OCI-LY1 (cell line): ENCODE data around the gene PGC.

Experiments
- H2AFZ ChIP-seq: fragments of 200-600 bp; sonication (generic), shearing (Covaris generic); 2 replicates; pipeline ENCODE4 v1.6.0; 2014; ENCODE audit warnings: antibody characterized with exemption, mild to moderate bottlenecking, low read length
- H3F3A ChIP-seq: fragments of 200-600 bp; sonication (generic), shearing (Covaris generic); 2 replicates; pipeline ENCODE4 v1.6.0; 2014; ENCODE audit warnings: mild to moderate bottlenecking, antibody characterized with exemption, low read length, moderate library complexity; ENCODE audit not compliant: insufficient read depth
- H3K27ac ChIP-seq: fragments of 200-600 bp; sonication (generic); 2 replicates; pipeline ENCODE4 v1.5.1; 2014; ENCODE audit warnings: low read length, mixed run types, mild to moderate bottlenecking, low read depth; ENCODE audit not compliant: poor library complexity, severe bottlenecking
- H3K27me3 ChIP-seq: fragments of 200-600 bp; sonication (generic); 2 replicates; pipeline ENCODE4 v1.6.0; 2014; ENCODE audit warnings: antibody characterized with exemption, mild to moderate bottlenecking, low read length, moderate library complexity; ENCODE audit not compliant: insufficient read depth
- H3K36me3 ChIP-seq: fragments of 200-600 bp; sonication (generic); 2 replicates; pipeline ENCODE4 v1.6.1; 2014; ENCODE audit warnings: mild to moderate bottlenecking, antibody characterized with exemption, low read length, moderate library complexity, mixed read lengths; ENCODE audit not compliant: insufficient read depth
- H3K4me1 ChIP-seq: fragments of 200-600 bp; sonication (generic); 2 replicates; pipeline ENCODE4 v1.5.1; 2014; ENCODE audit warnings: mild to moderate bottlenecking, low read length, moderate library complexity; ENCODE audit not compliant: insufficient read depth, severe bottlenecking
- H3K4me2 ChIP-seq: fragments of 200-600 bp; sonication (generic), shearing (Covaris generic); 2 replicates; pipeline ENCODE4 v1.6.1; 2014; ENCODE audit warnings: low read length
- H3K4me3 ChIP-seq: fragments of 200-600 bp; sonication (generic); 2 replicates; pipeline ENCODE4 v1.5.1; 2014; ENCODE audit warnings: low read length, low read depth, mild to moderate bottlenecking, mixed read lengths; ENCODE audit not compliant: poor library complexity, severe bottlenecking
- H3K79me2 ChIP-seq: fragments of 200-600 bp; shearing (Covaris generic); 2 replicates; pipeline ENCODE4 v1.6.1; 2016; ENCODE audit warnings: mixed run types, low read length, mixed read lengths; ENCODE audit not compliant: insufficient read depth
- H3K9ac ChIP-seq: fragments of 200-600 bp; sonication (generic), shearing (Covaris generic); 2 replicates; pipeline ENCODE4 v1.6.1; 2014; ENCODE audit warnings: mild to moderate bottlenecking, low read length, mixed read lengths
- H3K9me2 ChIP-seq: fragments of 200-600 bp; sonication (generic), shearing (Covaris generic); 2 replicates; pipeline ENCODE4 v1.6.1; 2014; ENCODE audit warnings: low read depth, mild to moderate bottlenecking, low read length, mixed read lengths
- H3K9me3 ChIP-seq: fragments of 200-600 bp; shearing (Covaris generic); 2 replicates; pipeline ENCODE4 v1.6.1; 2014; ENCODE audit warnings: low read length, mixed read lengths
- H4K20me1 ChIP-seq: fragments of 200-600 bp; sonication (generic), shearing (Covaris generic); 2 replicates; pipeline ENCODE4 v1.6.0; 2016; ENCODE audit warnings: mild to moderate bottlenecking, low read length; ENCODE audit not compliant: insufficient read depth
- CTCF ChIP-seq: fragments of 200-600 bp; sonication (generic), shearing (Covaris generic); IDR thresholded peaks from 2 replicates; pipeline ENCODE4 v1.5.1; 2017; ENCODE audit warnings: mild to moderate bottlenecking, antibody characterized with exemption, low read length, moderate library complexity, mixed read lengths
- EZH2 ChIP-seq: fragments of 200-600 bp; sonication (generic), shearing (Covaris generic); IDR thresholded peaks from 2 replicates; pipeline ENCODE4 v1.8.0; 2017; ENCODE audit warnings: borderline replicate concordance, mixed run types, mild to moderate bottlenecking, antibody characterized with exemption, low read length, moderate library complexity, mixed read lengths

The PGC gene

GRCh38 chr6:41739041-41739440, 8.2 kb downstream of the PGC start:
- no peaks in the 10 kb centered on the region for H3K9me2 ChIP-seq
- no peak overlapping the region for H3K9ac ChIP-seq
- no peak overlapping the region for H3K4me2 ChIP-seq
- no peaks in the 10 kb centered on the region for H4K20me1 ChIP-seq
- peaks cover 6% of the 10 kb centered on the region for H3K4me1 ChIP-seq
- no peaks in the 10 kb centered on the region for H3F3A ChIP-seq
- H3K36me3 ChIP-seq, result no peaks in the 10 kb centered on the region
- no peak overlapping the region for H3K27ac ChIP-seq
- no peaks in the 10 kb centered on the region for H3K79me2 ChIP-seq
- H3K27me3 ChIP-seq, result peaks cover 8% of the 10 kb centered on the region; the same call in 1 of the 2 replicates
- H3K9me3 ChIP-seq, result no peaks in the 10 kb centered on the region
- H2AFZ ChIP-seq, result no peak overlapping the region
- no peak for TF ChIP-seq CTCF
- TF ChIP-seq EZH2, result no peak
- H3K4me3 ChIP-seq, result no peak overlapping the region

- Histone ChIP-seq H3K9ac (no peak overlapping the region), H3K4me3 (no peak overlapping the region), H3F3A (no peaks in the 10 kb centered on the region), H3K4me1 (peaks cover 20% of the 10 kb centered on the region), H3K9me2 (no peaks in the 10 kb centered on the region), H4K20me1 (no peaks in the 10 kb centered on the region), H3K27me3 (peaks cover 8% of the 10 kb centered on the region; the same call in 1 of the 2 replicates), H3K79me2 (no peaks in the 10 kb centered on the region), H3K4me2 (no peak overlapping the region), H3K36me3 (no peaks in the 10 kb centered on the region), H3K9me3 (no peaks in the 10 kb centered on the region), H2AFZ (no peak overlapping the region), H3K27ac (no peak overlapping the region)
- TF ChIP-seq CTCF (no peak), EZH2 (no peak)
Observed at GRCh38 chr6:41737591-41738130, 9.5 kb downstream of the PGC start.

- no peak for TF ChIP-seq EZH2
- no peak for TF ChIP-seq CTCF
- H3K9ac ChIP-seq, result no peak overlapping the region
- H3K4me1 ChIP-seq, result peaks cover 27% of the 10 kb centered on the region
- H2AFZ ChIP-seq, result no peak overlapping the region
- no peaks in the 10 kb centered on the region for H3K79me2 ChIP-seq
- no peaks in the 10 kb centered on the region for H3F3A ChIP-seq
- no peak overlapping the region for H3K4me3 ChIP-seq
- H3K27me3 ChIP-seq, result peaks cover 8% of the 10 kb centered on the region; the same call in 1 of the 2 replicates
- no peaks in the 10 kb centered on the region for H3K9me2 ChIP-seq
- no peaks in the 10 kb centered on the region for H3K36me3 ChIP-seq
- no peaks in the 10 kb centered on the region for H3K9me3 ChIP-seq
- no peaks in the 10 kb centered on the region for H4K20me1 ChIP-seq
- no peak overlapping the region for H3K27ac ChIP-seq
- no peak overlapping the region for H3K4me2 ChIP-seq
Observed at GRCh38 chr6:41736800-41737555, 10.2 kb downstream of the PGC start.
